Measurements from ENCODE around the gene CKAP5.

- TF ChIP-seq SNAI2 (CRISPR knock-in tag; IDR thresholded peaks at IDR 0.05) (no peak), ZFP3 (CRISPR knock-in tag; IDR thresholded peaks at IDR 0.05) (no peak), ZFP30 (CRISPR knock-in tag; IDR thresholded peaks at IDR 0.05) (no peak), ESRRG (CRISPR knock-in tag; IDR thresholded peaks at IDR 0.05) (no peak), RARB (CRISPR knock-in tag; IDR thresholded peaks at IDR 0.05) (no peak), ZC3H10 (CRISPR knock-in tag; IDR thresholded peaks at IDR 0.05) (no peak), ARNTL (CRISPR knock-in tag; IDR thresholded peaks at IDR 0.05; ENCODE audit: borderline replicate concordance, low read depth) (no peak), ZNF565 (CRISPR knock-in tag; conservative IDR thresholded peaks at IDR 0.05; ENCODE audit: low read depth) (no peak), ZNF70 (CRISPR knock-in tag; IDR thresholded peaks at IDR 0.05) (no peak), PPARA (CRISPR knock-in tag; IDR thresholded peaks at IDR 0.05; ENCODE audit: borderline replicate concordance) (no peak), BACH2 (CRISPR knock-in tag; IDR thresholded peaks at IDR 0.05; ENCODE audit: borderline replicate concordance) (no peak), GLIS3 (CRISPR knock-in tag; IDR thresholded peaks at IDR 0.05) (no peak)
- TF ChIP-seq, protein P1, sequence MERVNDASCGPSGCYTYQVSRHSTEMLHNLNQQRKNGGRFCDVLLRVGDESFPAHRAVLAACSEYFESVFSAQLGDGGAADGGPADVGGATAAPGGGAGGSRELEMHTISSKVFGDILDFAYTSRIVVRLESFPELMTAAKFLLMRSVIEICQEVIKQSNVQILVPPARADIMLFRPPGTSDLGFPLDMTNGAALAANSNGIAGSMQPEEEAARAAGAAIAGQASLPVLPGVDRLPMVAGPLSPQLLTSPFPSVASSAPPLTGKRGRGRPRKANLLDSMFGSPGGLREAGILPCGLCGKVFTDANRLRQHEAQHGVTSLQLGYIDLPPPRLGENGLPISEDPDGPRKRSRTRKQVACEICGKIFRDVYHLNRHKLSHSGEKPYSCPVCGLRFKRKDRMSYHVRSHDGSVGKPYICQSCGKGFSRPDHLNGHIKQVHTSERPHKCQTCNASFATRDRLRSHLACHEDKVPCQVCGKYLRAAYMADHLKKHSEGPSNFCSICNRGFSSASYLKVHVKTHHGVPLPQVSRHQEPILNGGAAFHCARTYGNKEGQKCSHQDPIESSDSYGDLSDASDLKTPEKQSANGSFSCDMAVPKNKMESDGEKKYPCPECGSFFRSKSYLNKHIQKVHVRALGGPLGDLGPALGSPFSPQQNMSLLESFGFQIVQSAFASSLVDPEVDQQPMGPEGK (CRISPR knock-in tag; IDR thresholded peaks at IDR 0.05; ENCODE audit: borderline replicate concordance): no peak
These were observed 144.9 kb downstream of the CKAP5 start for GRCh38 chr11:46701078-46701654.
